LNCaP clone FGC (cell line): ENCODE data around the gene COG6.

Experiments used
- DNase-seq: peaks from one replicate; pipeline ENCODE4 v3.0.0-alpha.2; 2011; ENCODE audit warnings: low read depth
- H3K4me3 ChIP-seq: 2 replicates; pipeline ENCODE4 v1.5.1; 2011; ENCODE audit warnings: mild to moderate bottlenecking, low read depth, low read length, control low read depth
- TF ChIP-seq, protein P1 (sequence below): IDR thresholded peaks from 2 replicates; pipeline ENCODE4 v1.5.1; 2012; ENCODE audit warnings: mild to moderate bottlenecking; ENCODE audit not compliant: control insufficient read depth, insufficient read depth; ENCODE audit errors: extremely low read depth

The COG6 gene

DNA sequence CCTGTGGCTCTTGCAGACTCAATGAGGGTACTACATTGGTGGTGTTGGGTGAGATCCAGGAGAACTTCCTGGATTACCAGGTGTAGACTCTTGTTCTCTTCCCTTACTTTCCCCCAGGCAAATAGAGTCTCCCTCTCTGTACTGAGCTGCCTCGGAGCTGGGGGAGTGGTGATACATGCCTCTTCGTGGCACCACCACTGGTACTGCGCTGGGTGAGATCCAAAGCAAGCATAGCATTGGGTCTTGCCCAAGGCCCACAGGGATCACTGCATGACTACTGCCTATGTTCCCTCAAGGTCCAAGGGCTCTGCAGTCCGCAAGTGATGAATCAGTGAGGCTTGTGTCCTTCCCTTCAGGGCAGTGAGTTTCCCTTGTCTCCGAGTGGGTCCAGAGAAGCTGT lies 81.6 kb downstream of the COG6 start:
- TF ChIP-seq, protein P1, sequence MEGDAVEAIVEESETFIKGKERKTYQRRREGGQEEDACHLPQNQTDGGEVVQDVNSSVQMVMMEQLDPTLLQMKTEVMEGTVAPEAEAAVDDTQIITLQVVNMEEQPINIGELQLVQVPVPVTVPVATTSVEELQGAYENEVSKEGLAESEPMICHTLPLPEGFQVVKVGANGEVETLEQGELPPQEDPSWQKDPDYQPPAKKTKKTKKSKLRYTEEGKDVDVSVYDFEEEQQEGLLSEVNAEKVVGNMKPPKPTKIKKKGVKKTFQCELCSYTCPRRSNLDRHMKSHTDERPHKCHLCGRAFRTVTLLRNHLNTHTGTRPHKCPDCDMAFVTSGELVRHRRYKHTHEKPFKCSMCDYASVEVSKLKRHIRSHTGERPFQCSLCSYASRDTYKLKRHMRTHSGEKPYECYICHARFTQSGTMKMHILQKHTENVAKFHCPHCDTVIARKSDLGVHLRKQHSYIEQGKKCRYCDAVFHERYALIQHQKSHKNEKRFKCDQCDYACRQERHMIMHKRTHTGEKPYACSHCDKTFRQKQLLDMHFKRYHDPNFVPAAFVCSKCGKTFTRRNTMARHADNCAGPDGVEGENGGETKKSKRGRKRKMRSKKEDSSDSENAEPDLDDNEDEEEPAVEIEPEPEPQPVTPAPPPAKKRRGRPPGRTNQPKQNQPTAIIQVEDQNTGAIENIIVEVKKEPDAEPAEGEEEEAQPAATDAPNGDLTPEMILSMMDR, result no peak
- H3K4me3 ChIP-seq, result no peak overlapping the region
- no peak for DNase-seq

DNA sequence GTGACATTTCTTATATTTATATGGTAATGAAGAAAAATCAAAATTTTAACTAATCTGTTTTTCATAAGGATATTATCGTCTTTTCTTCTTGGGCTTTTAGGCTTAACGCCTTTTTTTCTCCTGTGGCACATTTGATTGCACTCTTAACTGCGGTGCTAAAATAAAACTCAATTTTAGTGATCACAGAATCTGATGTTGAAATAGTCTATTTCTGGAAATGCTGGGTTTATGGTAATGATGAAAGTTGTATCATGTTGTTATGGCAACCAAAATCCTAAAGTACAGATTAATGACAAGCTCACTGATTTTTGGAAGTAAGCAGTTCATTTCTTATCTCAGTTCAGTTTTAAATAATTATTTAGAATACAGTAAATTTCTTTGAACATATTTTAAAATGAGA lies 85.3 kb downstream of the COG6 start:
- TF ChIP-seq, protein P1, result no peak
- no peak for DNase-seq
- no peak overlapping the region for H3K4me3 ChIP-seq

DNA sequence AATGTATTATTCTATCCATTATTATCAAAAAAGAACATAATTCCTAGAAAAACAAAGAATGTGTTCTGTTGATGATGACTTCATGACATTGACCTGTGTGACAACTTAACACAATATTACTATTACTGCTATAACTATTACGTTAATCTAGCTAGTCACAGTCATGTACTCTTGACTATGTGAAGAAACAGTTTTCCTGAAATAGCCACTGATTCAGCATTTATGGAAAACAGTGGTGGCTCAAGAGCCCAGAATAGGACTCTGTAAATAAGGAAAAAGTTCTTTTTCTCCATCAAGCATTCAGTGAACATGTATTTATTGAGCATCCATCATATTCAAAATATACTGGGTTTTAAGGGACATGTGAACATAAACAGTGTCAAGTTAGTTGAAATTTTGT lies 93.5 kb downstream of the COG6 start:
- TF ChIP-seq, protein P1, result no peak
- no peak overlapping the region for H3K4me3 ChIP-seq
- DNase-seq, result no peak

DNA sequence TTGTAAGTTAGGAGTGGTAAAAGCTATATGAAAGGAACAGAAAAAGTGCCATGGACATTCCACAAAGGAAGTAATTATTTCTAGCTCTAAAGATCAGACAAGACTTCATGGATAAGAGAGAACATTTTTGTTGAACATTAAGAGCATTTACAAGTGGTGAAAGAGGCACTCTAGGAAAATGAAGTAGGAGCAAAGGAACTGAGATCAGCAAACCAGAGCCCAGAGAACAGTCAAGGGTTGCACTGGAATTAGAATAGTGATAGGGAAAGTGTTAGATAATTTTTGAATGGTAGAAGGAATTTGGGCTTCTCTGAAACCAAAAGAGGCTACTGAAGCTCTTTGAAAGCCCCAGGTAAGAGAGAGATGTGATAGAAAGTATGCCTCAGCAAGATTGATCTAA lies 94.1 kb downstream of the COG6 start:
- TF ChIP-seq, protein P1, result no peak
- DNase-seq, result no peak
- no peak overlapping the region for H3K4me3 ChIP-seq

DNA sequence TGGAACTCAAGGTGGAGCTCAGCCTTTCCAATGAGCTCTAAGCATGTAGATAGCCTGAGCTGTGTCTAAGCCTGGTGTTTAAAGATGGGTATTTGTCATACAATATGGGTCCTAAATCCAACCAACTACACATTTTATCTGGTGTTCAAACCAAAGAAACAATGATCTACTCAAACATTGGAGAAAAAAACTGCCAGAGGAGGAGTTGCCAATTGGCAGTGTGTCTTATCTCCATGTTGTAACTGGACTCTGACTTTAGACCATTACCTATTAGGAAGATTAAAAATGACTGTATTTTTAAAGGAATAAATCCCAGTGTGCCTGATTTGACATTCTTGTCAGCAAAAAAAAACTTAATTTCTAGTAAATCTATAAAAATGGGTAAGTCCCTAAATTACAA lies 96.3 kb downstream of the COG6 start:
- TF ChIP-seq, protein P1, result no peak
- DNase-seq, result no peak
- no peak overlapping the region for H3K4me3 ChIP-seq

DNA sequence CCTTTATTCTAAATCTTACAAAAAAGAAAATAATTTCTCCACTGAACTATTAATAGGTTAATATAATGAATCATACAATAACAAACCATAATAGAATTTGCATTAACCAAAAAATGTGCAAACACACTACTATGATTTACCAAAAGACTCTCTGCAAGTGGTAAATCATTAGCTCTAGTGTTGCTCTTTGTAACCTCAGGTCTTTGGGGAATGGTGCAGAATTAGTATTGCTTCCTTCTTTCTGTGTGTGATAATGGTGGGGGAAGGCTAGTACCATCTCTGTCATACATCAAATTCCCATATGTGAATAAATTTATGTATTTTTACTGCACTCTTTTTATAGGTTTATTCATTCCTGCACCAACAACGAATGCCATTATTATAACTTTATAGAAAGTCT lies 105.1 kb downstream of the COG6 start:
- TF ChIP-seq, protein P1, result no peak
- no peak for DNase-seq
- no peak overlapping the region for H3K4me3 ChIP-seq

DNA sequence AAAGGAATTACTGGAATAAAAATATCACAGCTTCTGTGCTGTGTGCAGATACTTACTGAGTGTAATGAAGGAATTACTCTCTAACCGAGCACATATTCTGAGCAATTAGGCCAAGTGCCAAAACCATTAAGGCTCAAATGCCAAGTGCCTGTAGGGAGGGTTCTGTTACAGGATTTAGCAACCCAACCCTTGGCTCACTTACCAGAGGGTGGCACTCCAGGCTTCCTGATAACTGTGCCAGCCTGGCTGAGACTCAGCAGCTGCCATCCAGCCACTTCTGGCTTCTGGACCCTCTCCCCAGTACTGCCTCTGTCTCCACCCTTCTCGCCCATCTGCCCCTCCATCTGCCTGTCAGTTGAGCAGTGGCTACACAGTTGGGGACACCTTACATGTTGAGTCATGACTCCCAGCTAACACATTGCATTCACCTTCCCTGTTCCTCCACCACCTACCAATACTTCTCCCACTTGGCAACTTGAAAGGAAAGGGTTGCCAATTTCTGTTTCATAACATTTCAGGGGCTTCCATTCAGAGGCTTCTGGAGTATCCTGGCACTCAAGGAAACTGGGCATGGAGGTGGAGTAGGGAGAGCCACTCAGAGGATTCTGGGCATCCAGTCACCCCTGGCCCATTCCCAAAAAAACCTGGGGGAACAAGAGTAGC lies 110.5 kb downstream of the COG6 start:
- DNase-seq, result no peak
- no peak overlapping the region for H3K4me3 ChIP-seq
- TF ChIP-seq, protein P1, result peak; percentile 39
